IMR-90 (cell line): ENCODE results near the gene ABAT.

Experiments used
- RAD21 ChIP-seq: IDR thresholded peaks from 2 replicates; pipeline ENCODE4 v1.6.1; 2012; ENCODE audit warnings: low read length, improper control_type of control experiment
- RCOR1 ChIP-seq: IDR thresholded peaks from 2 replicates; pipeline ENCODE4 v1.6.1; 2012; ENCODE audit warnings: mild to moderate bottlenecking, low read length, improper control_type of control experiment; ENCODE audit not compliant: insufficient replicate concordance

DNA sequence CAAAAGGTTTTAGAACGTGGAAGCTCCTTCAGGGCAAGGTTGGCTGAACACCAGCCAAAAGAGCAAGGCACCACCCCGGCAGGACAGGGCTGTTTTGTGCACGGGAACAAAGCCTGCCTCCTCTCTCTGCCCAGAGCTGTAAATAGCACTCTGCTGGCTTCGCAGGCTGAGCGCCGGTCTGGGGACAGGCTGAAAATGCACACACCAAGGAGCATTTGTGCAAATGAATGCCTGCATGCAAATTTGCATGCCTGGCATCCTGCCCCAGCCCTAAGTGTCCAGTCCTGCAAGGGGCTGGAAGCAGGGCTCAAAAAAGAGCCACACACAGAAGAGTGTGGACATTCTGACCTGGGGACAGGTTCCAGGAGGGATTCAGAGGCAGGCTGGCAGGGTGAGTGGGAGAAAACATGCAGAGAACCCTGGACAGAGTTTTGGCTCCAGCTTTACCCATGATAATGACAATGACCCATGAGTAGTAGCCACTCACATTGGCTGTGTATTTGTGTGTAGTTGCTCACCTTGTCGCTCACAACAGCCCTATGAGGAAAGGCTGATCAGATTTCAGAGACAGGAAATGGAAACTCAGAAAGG is 11.7 kb downstream of the ABAT start:
- TF ChIP-seq RAD21 (no peak), RCOR1 (no peak)
